HG03045 (cell line): Measurements from ENCODE around the gene CRELD2.

ENCODE experiments used
- ATAC-seq: cut with Tn5 transposase; IDR thresholded peaks from one replicate; pipeline ENCODE4 v1.9.1; 2021; ENCODE audit warnings: mild to moderate bottlenecking, moderate library complexity; ENCODE audit not compliant: unreplicated experiment

CRELD2 gene

GRCh38 chr22:49917974-49918910, at the start of gene CRELD2, which contains the start of gene ALG12:
CRELD2 (plus strand) TSS chr22:49918634; CDS start chr22:49918770, 136 bp downstream.
ALG12 (minus strand) TSS chr22:49918438; CDS start chr22:49913765, 4,673 bp downstream.
- peak; percentile 83 for ATAC-seq

GRCh38 chr22:49869086-49869830, 49.2 kb upstream of the CRELD2 start:
- ATAC-seq: no peak

GRCh38 chr22:49869845-49870712, 48.4 kb upstream of the CRELD2 start:
- ATAC-seq: no peak

- ATAC-seq: no peak
Observed at GRCh38 chr22:49871482-49871881, 47.0 kb upstream of the CRELD2 start.

- no peak for ATAC-seq
Observed at GRCh38 chr22:49872347-49872746, 46.1 kb upstream of the CRELD2 start.

- ATAC-seq: no peak
Observed at GRCh38 chr22:49873228-49873940, 45.0 kb upstream of the CRELD2 start.

GRCh38 chr22:49877642-49878041, 40.8 kb upstream of the CRELD2 start:
- ATAC-seq: no peak

- no peak for ATAC-seq
Observed at GRCh38 chr22:49878206-49878605, 40.2 kb upstream of the CRELD2 start.

- no peak for ATAC-seq
Observed at GRCh38 chr22:49879871-49880270, 38.6 kb upstream of the CRELD2 start.

GRCh38 chr22:49880281-49880680, 38.2 kb upstream of the CRELD2 start:
- ATAC-seq: no peak

- no peak for ATAC-seq
Observed at GRCh38 chr22:49881856-49882255, 36.6 kb upstream of the CRELD2 start.

- ATAC-seq: no peak
Observed at GRCh38 chr22:49882519-49883293, 35.7 kb upstream of the CRELD2 start.

- ATAC-seq: no peak
Observed at GRCh38 chr22:49883294-49883640, 35.2 kb upstream of the CRELD2 start.

GRCh38 chr22:49884075-49884474, 34.4 kb upstream of the CRELD2 start:
- ATAC-seq: no peak

- no peak for ATAC-seq
Observed at GRCh38 chr22:49884503-49885260, 33.8 kb upstream of the CRELD2 start.

GRCh38 chr22:49885281-49885680, 33.2 kb upstream of the CRELD2 start:
- no peak for ATAC-seq

GRCh38 chr22:49885881-49886280, 32.6 kb upstream of the CRELD2 start:
- no peak for ATAC-seq

GRCh38 chr22:49886346-49887063, 31.9 kb upstream of the CRELD2 start:
- ATAC-seq: no peak
